ENCODE measurements around the gene C1QL4. TPM values are rescaled to one million over a fixed set of nuclear protein-coding genes. Genes with fewer than 3 reads are reported as not detected.
A peak's percentile ranks its signal among the peaks of the same experiment; 100 is the strongest.
"Not testable (repeated sequence)": the region's sequence is repeated elsewhere in the genome, so short reads cannot be mapped to it uniquely, and the experiment has no call there.

The C1QL4 gene
- total RNA-seq, 1 experiment from 2014 or later: 0.41 TPM

DNA sequence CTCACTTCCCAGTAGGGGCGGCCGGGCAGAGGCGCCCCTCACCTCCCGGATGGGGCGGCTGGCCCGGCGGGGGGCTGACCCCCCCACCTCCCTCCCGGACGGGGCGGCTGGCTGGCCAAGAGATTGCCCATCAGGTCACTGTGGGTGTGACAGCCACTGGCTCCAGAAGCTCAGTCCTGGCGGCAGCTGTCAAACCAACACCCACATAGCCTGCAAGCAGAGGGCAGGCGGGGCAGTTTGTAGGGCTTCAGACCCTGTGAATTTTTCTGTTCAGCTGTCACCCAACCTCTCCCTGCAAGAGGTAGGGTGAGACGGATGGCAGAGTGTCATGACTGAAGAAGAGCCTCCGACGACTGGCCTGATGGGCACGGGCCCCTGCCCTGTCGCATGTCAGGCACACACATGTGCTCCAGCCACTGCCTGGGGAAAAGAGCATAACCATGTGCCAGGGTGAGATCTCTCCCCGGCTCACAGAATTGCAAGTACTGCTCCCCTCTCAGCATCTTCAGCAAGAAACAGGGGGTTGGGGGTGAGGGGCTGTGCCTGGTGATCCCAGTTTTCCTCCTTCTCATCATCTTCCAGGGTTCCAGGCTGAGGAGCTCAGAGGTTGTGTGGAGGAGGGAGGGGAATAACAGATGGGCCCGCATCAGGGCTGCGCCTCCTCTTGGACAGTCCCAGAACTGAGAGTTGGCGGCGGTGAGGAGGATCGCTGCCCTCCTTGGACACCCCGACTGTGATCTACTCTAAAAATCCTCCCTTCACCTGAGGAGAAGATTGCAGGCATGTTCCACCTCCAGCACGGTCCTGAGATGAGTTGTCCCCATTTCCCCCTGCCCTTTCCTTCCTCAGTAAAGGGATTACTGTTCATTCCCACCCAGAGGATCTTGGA lies 53.2 kb downstream of the C1QL4 start:
- Histone ChIP-seq H3K4me3 (ENCODE audit: low read depth, low read length, poor library complexity, severe bottlenecking) (no peak overlapping the region), H3K9me3 (ENCODE audit: low read depth, low read length, poor library complexity, severe bottlenecking) (no peaks in the 10 kb centered on the region), H3K27ac (ENCODE audit: low read depth, low read length, poor library complexity, severe bottlenecking) (no peak overlapping the region), H3K27me3 (replicated peaks; ENCODE audit: insufficient read depth, low read depth, low read length, poor library complexity) (no peaks in the 10 kb centered on the region), H3K36me3 (ENCODE audit: insufficient read depth, low read length, poor library complexity, severe bottlenecking) (no peaks in the 10 kb centered on the region), H3K4me1 (ENCODE audit: insufficient read depth, low read length, poor library complexity, severe bottlenecking) (peaks cover 9% of the 10 kb centered on the region)
- intact Hi-C loops (cut with micrococcal nuclease; ENCODE audit: unreplicated experiment): no loop called here
- BruUV-seq (replicated peaks): no TSS peak
- ChIA-PET POLR2A (ENCODE audit: low non-redundant PET) (no interaction called here), CTCF (interaction anchor here (1.2 kb wide), 1 partner anchor 220 kb away, joined by 4 read pairs; no protein-coding TSS in a partner anchor)
- DNase-seq (ENCODE audit: low spot score): no peak
- TF ChIP-seq CTCF (conservative IDR thresholded peaks at IDR 0.05; ENCODE audit: low read depth, low read length) (peak; percentile 40; the same call in 1 of the 2 replicates), EZH2 (IDR thresholded peaks at IDR 0.05; ENCODE audit: borderline replicate concordance, low read depth, low read length, poor library complexity, severe bottlenecking) (no peak)

GRCh38 chr12:49282740-49283375 lies 54.1 kb downstream of the C1QL4 start:
- intact Hi-C loops (cut with micrococcal nuclease; ENCODE audit: unreplicated experiment): not testable (repeated sequence)

More at GRCh38 chr12:49282740-49283375, 54.1 kb downstream of the C1QL4 start:
- H3K9me3 ChIP-seq (ENCODE audit: low read depth, low read length, poor library complexity, severe bottlenecking); POLR2A ChIA-PET (ENCODE audit: low non-redundant PET); H3K27me3 ChIP-seq (replicated peaks; ENCODE audit: insufficient read depth, low read depth, low read length, poor library complexity); DNase-seq (ENCODE audit: low spot score); H3K4me3 ChIP-seq (ENCODE audit: low read depth, low read length, poor library complexity, severe bottlenecking); BruUV-seq (replicated peaks); H3K27ac ChIP-seq (ENCODE audit: low read depth, low read length, poor library complexity, severe bottlenecking); H3K4me1 ChIP-seq (ENCODE audit: insufficient read depth, low read length, poor library complexity, severe bottlenecking); H3K36me3 ChIP-seq (ENCODE audit: insufficient read depth, low read length, poor library complexity, severe bottlenecking): not testable (repeated sequence)
- CTCF ChIA-PET: interaction anchor here (0.6 kb wide), 1 partner anchor 600 kb away, joined by 11 read pairs; no protein-coding TSS in a partner anchor

Other genes with a start within 250 kb of the C1QL4 start
- 0.22 and 0.39 TPM in 2 replicates for gene DHH, start 242.4 kb downstream of the C1QL4 start, total RNA-seq (2021)
- 47.2 and 55.7 TPM in 2 replicates for gene LMBR1L, start 226.3 kb downstream of the C1QL4 start, total RNA-seq (2021)
- 3,473 and 3,645 TPM in 2 replicates for gene TUBA1B, start 205.8 kb downstream of the C1QL4 start, total RNA-seq (2021)
- 421 and 504 TPM in 2 replicates for gene TUBA1A, start 148.1 kb downstream of the C1QL4 start, total RNA-seq (2021)
- gene TUBA1C, start 72.1 kb downstream of the C1QL4 start, total RNA-seq (2021): 510 and 622 TPM in 2 replicates
- gene PRPH, start 42.0 kb downstream of the C1QL4 start, total RNA-seq (2021): not detected in 2 replicates
- 121 and 124 TPM in 2 replicates for gene TROAP, start 13.9 kb downstream of the C1QL4 start, total RNA-seq (2021)
- 1.9 and 3.0 TPM in 2 replicates for gene DNAJC22, start 9.7 kb upstream of the C1QL4 start, total RNA-seq (2021)
- gene SPATS2, start 30.3 kb upstream of the C1QL4 start, total RNA-seq (2021): 80.5 and 82.8 TPM in 2 replicates
- 4.0 and 4.5 TPM in 2 replicates for gene KCNH3, start 201.8 kb upstream of the C1QL4 start, total RNA-seq (2021)
- gene MCRS1, start 231.0 kb upstream of the C1QL4 start, total RNA-seq (2021): 79.6 and 84.3 TPM in 2 replicates

Data from A673 (cell line).